ENCODE measurements around the gene UST.
"Not testable (repeated sequence)": the region's sequence is repeated elsewhere in the genome, so short reads cannot be mapped to it uniquely, and the experiment has no call there.

UST gene

DNA sequence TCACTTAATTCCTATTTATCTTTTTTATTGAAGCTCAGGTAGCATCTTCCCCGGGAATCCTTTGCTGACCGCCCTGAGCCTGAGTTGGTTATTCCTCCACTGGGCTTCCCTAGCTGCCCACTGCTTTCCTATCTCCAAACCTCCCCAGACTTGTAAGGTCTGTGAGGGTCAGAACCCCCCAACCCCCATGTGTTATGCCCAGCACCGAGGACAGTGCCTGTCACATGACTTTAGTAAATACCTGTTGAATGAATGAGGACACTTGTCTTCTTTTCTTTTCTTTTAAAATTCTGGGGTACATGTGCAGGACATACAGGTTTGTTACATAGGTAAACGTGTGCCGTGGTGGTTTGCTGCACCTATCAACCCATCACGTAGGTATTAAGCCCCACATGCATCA is 105.9 kb downstream of the UST start:
- H3K27ac ChIP-seq: peak overlapping the region; percentile 32
- no peak for TF ChIP-seq ZFX (IDR thresholded peaks at IDR 0.05)
- TF ChIP-seq, protein P1, sequence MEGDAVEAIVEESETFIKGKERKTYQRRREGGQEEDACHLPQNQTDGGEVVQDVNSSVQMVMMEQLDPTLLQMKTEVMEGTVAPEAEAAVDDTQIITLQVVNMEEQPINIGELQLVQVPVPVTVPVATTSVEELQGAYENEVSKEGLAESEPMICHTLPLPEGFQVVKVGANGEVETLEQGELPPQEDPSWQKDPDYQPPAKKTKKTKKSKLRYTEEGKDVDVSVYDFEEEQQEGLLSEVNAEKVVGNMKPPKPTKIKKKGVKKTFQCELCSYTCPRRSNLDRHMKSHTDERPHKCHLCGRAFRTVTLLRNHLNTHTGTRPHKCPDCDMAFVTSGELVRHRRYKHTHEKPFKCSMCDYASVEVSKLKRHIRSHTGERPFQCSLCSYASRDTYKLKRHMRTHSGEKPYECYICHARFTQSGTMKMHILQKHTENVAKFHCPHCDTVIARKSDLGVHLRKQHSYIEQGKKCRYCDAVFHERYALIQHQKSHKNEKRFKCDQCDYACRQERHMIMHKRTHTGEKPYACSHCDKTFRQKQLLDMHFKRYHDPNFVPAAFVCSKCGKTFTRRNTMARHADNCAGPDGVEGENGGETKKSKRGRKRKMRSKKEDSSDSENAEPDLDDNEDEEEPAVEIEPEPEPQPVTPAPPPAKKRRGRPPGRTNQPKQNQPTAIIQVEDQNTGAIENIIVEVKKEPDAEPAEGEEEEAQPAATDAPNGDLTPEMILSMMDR (conservative IDR thresholded peaks at IDR 0.05): no peak

DNA sequence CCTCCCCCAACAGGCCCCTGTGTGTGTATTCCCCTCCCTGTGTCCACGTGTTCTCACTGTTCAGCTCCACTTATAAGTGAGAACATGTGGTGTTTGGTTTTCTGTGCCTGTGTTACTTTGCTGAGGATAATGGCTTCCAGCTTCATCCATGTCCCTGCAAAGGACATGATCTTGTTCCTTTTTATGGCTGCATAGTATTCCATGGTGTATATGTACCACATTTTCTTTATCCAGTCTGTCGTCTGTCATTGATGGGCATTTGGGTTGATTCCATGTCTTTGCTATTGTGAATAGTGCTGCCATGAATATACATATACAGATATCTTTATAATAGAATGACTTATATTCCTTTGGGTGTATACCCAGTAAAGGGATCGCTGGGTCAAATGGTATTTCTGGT is 106.3 kb downstream of the UST start:
- peak overlapping the region; percentile 32; the same call in 1 of the 2 replicates for H3K27ac ChIP-seq

DNA sequence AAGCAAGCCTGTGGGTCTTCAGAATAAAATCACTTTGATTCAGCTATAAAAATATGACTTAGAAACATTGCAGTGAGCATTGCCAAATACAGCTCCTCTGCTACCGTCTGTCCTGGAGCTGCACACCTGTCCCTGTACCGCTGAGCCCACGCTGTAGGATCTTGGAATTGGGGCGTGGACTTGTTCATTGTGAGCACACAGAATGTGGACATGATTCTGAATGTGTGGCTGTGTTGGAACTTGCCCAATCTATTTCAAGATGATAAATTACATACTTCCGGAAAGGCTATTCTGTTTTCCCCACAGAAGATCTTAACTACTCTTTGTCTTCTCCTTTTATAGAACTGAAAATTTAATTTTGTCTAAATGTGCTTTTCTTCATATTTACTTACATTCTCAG is 107.3 kb downstream of the UST start:
- no peak for TF ChIP-seq ZFX (IDR thresholded peaks at IDR 0.05)
- TF ChIP-seq, protein P1 (conservative IDR thresholded peaks at IDR 0.05): no peak
- no peak overlapping the region for H3K27ac ChIP-seq

DNA sequence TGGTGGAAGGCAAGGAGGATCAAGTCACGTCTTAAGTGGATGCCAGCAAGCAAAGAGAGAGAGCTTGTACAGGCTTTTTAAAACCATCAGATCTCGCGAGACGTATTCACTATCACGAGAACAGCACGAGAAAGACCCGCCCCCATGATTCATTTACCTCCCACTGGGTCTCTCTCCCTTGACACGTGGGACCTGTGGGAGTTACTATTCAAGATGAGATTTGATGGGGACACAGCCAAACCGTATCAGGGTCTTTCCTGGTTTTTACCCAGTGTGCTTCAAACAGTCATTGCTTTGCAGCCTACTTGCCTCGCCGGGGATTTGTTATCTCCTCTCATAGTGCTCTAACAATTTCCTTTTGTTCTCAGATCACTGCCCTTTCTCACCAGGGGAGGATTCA is 108.2 kb downstream of the UST start:
- no peak overlapping the region for H3K27ac ChIP-seq
- TF ChIP-seq ZFX (IDR thresholded peaks at IDR 0.05): no peak
- TF ChIP-seq, protein P1 (conservative IDR thresholded peaks at IDR 0.05): no peak

DNA sequence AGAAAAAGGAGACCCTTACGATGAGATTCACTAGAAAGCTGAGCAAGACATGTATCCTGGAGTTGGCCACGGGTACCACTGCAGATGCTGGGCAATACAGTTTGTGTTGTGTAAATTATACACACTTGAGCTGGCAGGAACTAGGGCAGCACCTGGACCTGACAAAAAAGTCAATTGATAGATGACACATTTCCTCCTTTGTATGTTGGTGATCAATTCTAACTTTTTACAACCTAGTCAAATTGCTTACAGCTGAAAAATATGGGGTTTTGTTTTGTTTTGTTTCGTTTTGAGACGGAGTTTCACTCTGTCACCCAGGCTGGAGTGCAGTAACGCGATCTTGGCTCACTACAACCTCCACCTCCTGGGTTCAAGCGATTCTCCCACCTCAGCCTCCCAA is 108.9 kb downstream of the UST start:
- TF ChIP-seq ZFX (IDR thresholded peaks at IDR 0.05): no peak
- TF ChIP-seq, protein P1 (conservative IDR thresholded peaks at IDR 0.05): no peak
- H3K27ac ChIP-seq: no peak overlapping the region

DNA sequence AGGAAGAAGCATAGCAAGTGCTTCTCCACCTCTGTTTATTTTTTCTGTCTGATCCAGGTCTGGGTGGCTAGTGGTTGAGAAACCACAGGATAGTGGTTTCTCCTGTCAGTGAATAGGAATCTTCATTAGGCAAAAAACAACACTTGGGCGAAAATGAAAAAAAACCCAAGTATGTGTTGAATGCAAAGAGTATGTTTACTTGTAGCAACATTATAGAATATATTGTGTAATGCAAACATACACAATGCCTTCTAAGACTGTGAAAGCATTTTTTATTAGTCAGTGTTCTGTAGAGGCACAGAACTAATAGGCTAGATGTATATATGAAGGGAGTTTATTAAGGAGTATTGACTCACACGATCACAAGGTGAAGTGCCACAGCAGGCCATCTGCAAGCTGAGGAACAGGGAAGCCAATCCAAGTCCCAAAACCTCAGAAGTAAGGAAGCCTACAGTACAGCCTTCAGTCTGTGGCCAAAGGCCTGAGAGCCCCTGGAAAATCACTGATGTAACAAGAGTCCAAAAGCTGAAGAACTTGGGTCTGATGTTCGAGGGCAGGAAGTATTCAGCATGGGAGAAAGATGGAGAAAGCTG is 111.1 kb downstream of the UST start:
- H3K27ac ChIP-seq: no peak overlapping the region
- TF ChIP-seq, protein P1 (conservative IDR thresholded peaks at IDR 0.05): no peak
- TF ChIP-seq ZFX (IDR thresholded peaks at IDR 0.05): no peak

DNA sequence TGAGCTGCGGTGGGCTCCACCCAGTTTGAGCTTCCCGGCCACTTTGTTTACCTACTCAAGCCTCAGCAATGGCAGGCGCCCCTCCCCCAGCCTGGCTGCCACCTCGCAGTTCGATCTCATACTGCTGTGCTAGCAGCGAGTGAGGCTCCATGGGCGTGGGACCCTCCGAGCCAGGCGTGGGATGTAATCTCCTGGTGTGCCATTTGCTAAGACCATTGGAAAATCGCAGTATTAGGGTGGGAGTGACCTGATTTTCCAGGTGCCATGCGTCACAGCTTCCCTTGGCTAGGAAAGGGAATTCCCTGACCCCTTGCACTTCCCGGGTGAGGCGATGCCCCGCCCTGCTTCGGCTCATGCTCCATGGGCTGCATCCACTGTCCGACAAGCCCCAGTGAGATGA is 117.3 kb downstream of the UST start:
- H3K27ac ChIP-seq: not testable (repeated sequence)

DNA sequence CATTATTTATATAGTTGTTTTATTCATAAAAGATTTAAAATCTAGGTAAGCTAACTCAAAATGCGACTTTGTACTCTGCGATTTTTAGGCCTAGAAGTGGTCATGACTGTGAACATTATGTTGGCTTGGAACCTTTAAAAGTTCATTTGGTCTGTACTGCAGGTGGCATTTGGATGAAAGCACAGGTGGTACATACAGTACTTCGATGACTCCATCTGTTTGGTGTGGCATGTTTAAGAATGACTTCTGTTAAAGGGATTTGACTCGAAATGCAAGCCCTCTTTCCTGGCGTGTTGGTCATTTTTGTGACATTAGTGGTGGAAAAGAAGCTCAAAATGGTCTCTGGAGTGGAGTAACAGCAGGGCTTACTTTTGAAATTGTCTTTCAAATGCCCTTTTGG is 118.1 kb downstream of the UST start:
- TF ChIP-seq, protein P1 (conservative IDR thresholded peaks at IDR 0.05): no peak
- no peak for TF ChIP-seq ZFX (IDR thresholded peaks at IDR 0.05)
- no peak overlapping the region for H3K27ac ChIP-seq

Measured in C4-2B (cell line).